Measurements from ENCODE around the gene C1QTNF1. TPM values are rescaled to one million over a fixed set of nuclear protein-coding genes. Genes with fewer than 3 reads are reported as not detected.

C1QTNF1 gene
- total and polyA plus RNA-seq, 9 of the 15 experiments (the other 6 are each of a cell fraction or from before 2014, with no cell fraction given): 0.09 TPM; not detected in 8

DNA sequence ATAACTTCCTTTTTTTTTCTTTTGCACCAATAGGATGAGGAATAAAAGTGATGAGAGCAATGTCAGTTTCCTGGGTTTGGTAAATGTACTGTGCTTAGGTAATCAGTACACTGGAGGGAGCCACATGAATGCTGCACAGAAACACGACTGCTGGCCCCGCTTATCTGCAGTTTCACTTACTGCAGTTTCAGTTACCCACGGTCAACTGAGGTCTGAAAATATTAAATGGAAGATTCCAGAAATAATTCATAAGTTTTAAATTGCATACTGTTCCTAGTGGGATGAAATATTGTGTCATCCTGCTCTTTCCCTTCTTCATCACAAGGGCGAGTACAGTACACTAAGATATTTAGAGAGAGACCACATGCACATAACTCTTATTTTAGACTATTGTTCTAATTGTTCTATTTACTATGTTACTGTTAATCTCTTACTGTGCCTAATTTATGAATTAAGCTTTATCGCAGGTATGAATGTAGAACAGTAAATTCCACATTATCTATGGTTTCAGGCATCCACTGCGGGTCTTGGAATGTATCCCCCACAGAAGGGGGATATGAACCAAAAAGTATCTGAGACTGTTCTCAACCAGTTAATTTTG, 37.8 kb upstream of the C1QTNF1 start (continued):
- TF ChIP-seq MGA (IDR thresholded peaks at IDR 0.05) (peak; percentile 61), KAT7 (CRISPR knock-in tag; IDR thresholded peaks at IDR 0.05; ENCODE audit: borderline replicate concordance) (no peak), NUFIP1 (IDR thresholded peaks at IDR 0.05; ENCODE audit: partially characterized antibody) (no peak), PTTG1 (tag; IDR thresholded peaks at IDR 0.05; ENCODE audit: low read depth) (no peak), ZNF740 (CRISPR knock-in tag; IDR thresholded peaks at IDR 0.05) (no peak), ZNF740 (tag; IDR thresholded peaks at IDR 0.05) (0 out of 4 replicates have a peak, but pooled peaks of 1 of the 2 experiments have one; percentile 38), DLX4 (CRISPR knock-in tag; IDR thresholded peaks at IDR 0.05) (no peak), ZNF224 (CRISPR knock-in tag; IDR thresholded peaks at IDR 0.05) (no peak), NFE2 (IDR thresholded peaks at IDR 0.05; ENCODE audit: low read depth) (no peak), CREM (IDR thresholded peaks at IDR 0.05; ENCODE audit: low read depth) (peak; percentile 40; the same call in 1 of the 2 replicates), ZNF449 (CRISPR knock-in tag; IDR thresholded peaks at IDR 0.05) (no peak), ZKSCAN3 (CRISPR knock-in tag; IDR thresholded peaks at IDR 0.05) (no peak), FOXK2 (conservative IDR thresholded peaks at IDR 0.05 in 1 of 2, IDR thresholded peaks at IDR 0.05 in 1 of 2; ENCODE audit: low read depth in 2 of 2) (no peak), RBM25 (IDR thresholded peaks at IDR 0.05; ENCODE audit: low read depth, low read length, severe bottlenecking) (peak; percentile 55)

Measured in K562 (cell line).